OCI-LY1 (cell line): ENCODE results near the gene AMPH.

Experiments
- CTCF ChIP-seq: fragments of 200-600 bp; sonication (generic), shearing (Covaris generic); IDR thresholded peaks from 2 replicates; pipeline ENCODE4 v1.5.1; 2017; ENCODE audit warnings: mild to moderate bottlenecking, antibody characterized with exemption, low read length, moderate library complexity, mixed read lengths
- EZH2 ChIP-seq: fragments of 200-600 bp; sonication (generic), shearing (Covaris generic); IDR thresholded peaks from 2 replicates; pipeline ENCODE4 v1.8.0; 2017; ENCODE audit warnings: borderline replicate concordance, mixed run types, mild to moderate bottlenecking, antibody characterized with exemption, low read length, moderate library complexity, mixed read lengths

DNA sequence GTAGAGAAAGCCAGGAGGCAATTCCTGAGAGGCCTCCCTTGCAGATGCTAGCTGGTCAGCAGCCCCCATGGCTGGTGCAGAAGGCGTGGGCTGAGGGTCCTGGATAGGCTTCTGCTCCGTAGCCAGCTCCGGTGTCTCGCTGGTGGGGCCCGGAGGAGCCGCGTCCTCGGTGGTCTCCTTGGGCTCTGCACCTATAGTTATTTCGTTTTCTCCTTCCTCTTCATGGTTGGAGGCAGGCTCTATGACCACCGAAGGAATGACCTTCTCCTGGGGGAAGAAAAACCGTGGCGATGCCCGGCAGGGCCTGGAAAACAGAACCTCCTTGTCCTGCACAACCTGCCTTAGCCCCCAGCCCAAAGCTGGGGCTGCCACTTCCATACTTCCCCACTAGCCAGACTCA lies 239.4 kb downstream of the AMPH start:
- TF ChIP-seq CTCF (no peak), EZH2 (no peak)
